Endothelial cell of umbilical vein (primary cell): Measurements from ENCODE around the gene CFHR3. TPM values are rescaled to one million over a fixed set of nuclear protein-coding genes. Genes with fewer than 3 reads are reported as not detected.

ENCODE experiments used
- Bru-seq: library from RNA; stranded (reverse); fragments of 400-500 nt; gene quantifications from one replicate; lab custom pipeline; 2021; lab: Mats Ljungman, UMichigan
- BruChase-seq, 2 experiments: library from RNA; stranded (reverse); fragments of 400-500 nt; gene quantifications; one replicate each; lab custom pipeline; 2021; lab: Mats Ljungman, UMichigan
- BruUV-seq: library from RNA; stranded (reverse); fragments of 400-500 nt; replicated peaks from 2 replicates; lab custom pipeline; 2021; lab: Mats Ljungman, UMichigan
- CTCF ChIA-PET: fragments of 300-600, 350-600 bp; sonication (Branson Sonifier 250); formaldehyde crosslinking; loops from one replicate; lab custom pipeline; 2021; ENCODE audit warnings: antibody characterized with exemption, inconsistent platforms; lab: Charles Lee
- POLR2A ChIA-PET: fragments of 300-600, 350-600 bp; sonication (Branson Sonifier 250); formaldehyde crosslinking; loops from one replicate; lab custom pipeline; 2021; ENCODE audit warnings: antibody characterized with exemption, inconsistent platforms; lab: Charles Lee
- DNase-seq: peaks from one replicate; pipeline ENCODE4 v3.0.0-alpha.2; 2011; ENCODE audit warnings: low read depth, low spot score
- FAIRE-seq: peaks from 2 replicates; lab custom pipeline; 2011; peaks lifted over from hg19 to GRCh38; lab: Jason Lieb, UNC
- H2AFZ ChIP-seq: 2 replicates; pipeline ENCODE4 v1.6.0; 2012; ENCODE audit warnings: low read depth, low read length, control low read depth, inconsistent platforms
- H3K27ac ChIP-seq: 2 replicates; pipeline ENCODE4 v1.5.1; 2011; ENCODE audit warnings: low read depth, mild to moderate bottlenecking, control low read depth, low read length, moderate library complexity; ENCODE audit not compliant: insufficient read depth
- H3K27me3 ChIP-seq, 2 experiments: 2 replicates each; pipeline versions ENCODE4 v1.6.0 to v1.6.1; 2011; ENCODE audit warnings: low read length in 2 of 2, mixed read lengths in 1 of 2; ENCODE audit not compliant: control insufficient read depth in 2 of 2, insufficient read depth in 2 of 2
- H3K36me3 ChIP-seq, 2 experiments: 2 replicates in 1 of 2; 3 replicates in 1 of 2; pipeline ENCODE4 v1.5.1; 2011; ENCODE audit warnings: low read length in 2 of 2, mild to moderate bottlenecking in 1 of 2, moderate library complexity in 1 of 2; ENCODE audit not compliant: control insufficient read depth in 2 of 2, insufficient read depth in 2 of 2; ENCODE audit errors: extremely low read depth in 1 of 2
- H3K4me1 ChIP-seq: 3 replicates; pipeline ENCODE4 v1.5.1; 2011; ENCODE audit warnings: mild to moderate bottlenecking, low read length; ENCODE audit not compliant: control insufficient read depth, insufficient read depth; ENCODE audit errors: extremely low read depth
- H3K4me2 ChIP-seq: 2 replicates; pipeline ENCODE4 v1.6.1; 2011; ENCODE audit warnings: low read length, control low read depth, mixed read lengths; ENCODE audit not compliant: insufficient read depth
- H3K4me3 ChIP-seq, 3 experiments: fragments of 200-600 bp in 1 of 3; sonication (generic), shearing (Covaris generic) in 1 of 3; replicated peaks in 1 of 3; 2 replicates each; pipeline ENCODE4 v1.5.1; 2011 to 2016; ENCODE audit warnings: control low read depth in 3 of 3, low read length in 3 of 3, mild to moderate bottlenecking in 2 of 3, inconsistent platforms in 1 of 3, low read depth in 1 of 3, moderate library complexity in 1 of 3; ENCODE audit not compliant: insufficient read depth in 1 of 3
- H3K79me2 ChIP-seq: 2 replicates; pipeline ENCODE4 v1.6.0; 2012; ENCODE audit warnings: low read length, inconsistent platforms; ENCODE audit not compliant: control insufficient read depth, insufficient read depth
- H3K9ac ChIP-seq: replicated peaks from 2 replicates; pipeline ENCODE3; 2011; ENCODE audit warnings: low read length, control low read depth; ENCODE audit not compliant: insufficient read depth; ENCODE audit errors: extremely low read depth
- H3K9me1 ChIP-seq: replicated peaks from 3 replicates; pipeline ENCODE4 v1.6.0; 2011; ENCODE audit warnings: mild to moderate bottlenecking, low read length; ENCODE audit not compliant: control insufficient read depth, insufficient read depth; ENCODE audit errors: extremely low read depth
- H3K9me3 ChIP-seq: replicated peaks from 2 replicates; pipeline ENCODE4 v1.5.1; 2012; ENCODE audit warnings: low read length, inconsistent platforms; ENCODE audit not compliant: control insufficient read depth, insufficient read depth
- H4K20me1 ChIP-seq: replicated peaks from 2 replicates; pipeline ENCODE3; 2011; ENCODE audit warnings: mild to moderate bottlenecking, low read length; ENCODE audit not compliant: control insufficient read depth, insufficient read depth; ENCODE audit errors: extremely low read depth
- EZH2 ChIP-seq: IDR thresholded peaks from 2 replicates; pipeline ENCODE4 v1.6.1; 2012; ENCODE audit warnings: borderline replicate concordance, low read depth, mild to moderate bottlenecking, moderate library complexity, low read length, inconsistent platforms; ENCODE audit not compliant: severe bottlenecking
- FOS ChIP-seq: IDR thresholded peaks from 2 replicates; pipeline ENCODE4 v1.6.1; 2011; ENCODE audit warnings: mild to moderate bottlenecking, low read length, moderate library complexity, borderline replicate concordance; ENCODE audit not compliant: insufficient read depth
- GATA2 ChIP-seq: IDR thresholded peaks from 2 replicates; pipeline ENCODE4 v1.7.0; 2011; ENCODE audit warnings: low read depth, mild to moderate bottlenecking, moderate library complexity, mixed read lengths, low read length; ENCODE audit not compliant: insufficient read length, insufficient read depth
- JUN ChIP-seq: IDR thresholded peaks from 2 replicates; pipeline ENCODE4 v1.6.1; 2011; ENCODE audit warnings: borderline replicate concordance, low read depth; ENCODE audit not compliant: insufficient read length, insufficient read depth
- MYC ChIP-seq: IDR thresholded peaks from one replicate; pipeline ENCODE4 v1.6.1; 2011; ENCODE audit warnings: mild to moderate bottlenecking, low read depth, low read length
- POLR2A ChIP-seq: IDR thresholded peaks from 2 replicates; pipeline ENCODE4 v1.6.1; 2012; ENCODE audit warnings: low read depth, mild to moderate bottlenecking, control low read depth, low read length
- POLR2AphosphoS5 ChIP-seq: IDR thresholded peaks from 2 replicates; pipeline ENCODE4 v1.6.1; 2012; ENCODE audit warnings: low read depth, mild to moderate bottlenecking, control low read depth, low read length, moderate library complexity; ENCODE audit not compliant: insufficient read depth
- dilution Hi-C: fragments of 300-500 bp; cut with MboI; formaldehyde crosslinking; loops from one replicate; pipeline ENCODE4 v1.15.0; 2019; ENCODE audit warnings: low sequenced_read_pairs; ENCODE audit not compliant: extremely low pct_ligation_motif_present
- intact Hi-C: fragments of 100-400 bp; cut with micrococcal nuclease; formaldehyde crosslinking; loops from one replicate; pipeline ENCODE4 v1.10.0; 2022
- long read RNA-seq: library from polyadenylated mRNA; stranded (forward); transcript quantifications from one replicate; pipeline ENCODE4 v2.0.0, GENCODE V29; 2021
- polyA minus RNA-seq, 3 experiments: library from RNA; depleted of rRNA, polyadenylated mRNA; stranded (reverse); fragments of >200 nt; gene quantifications; 1 replicate in 1 of 3; 2 replicates in 2 of 3; pipeline ENCODE4 v1.2.3, GENCODE V29; 2011
- polyA plus RNA-seq, 4 experiments: library from polyadenylated mRNA; depleted of rRNA in 3 of 4; stranded (reverse) in 3 of 4; unstranded in 1 of 4; fragments of >200 nt; gene quantifications; 2 replicates each; pipeline versions ENCODE4 v1.2.1 to v1.2.3, GENCODE V29; 2011 to 2012; ENCODE audit warnings: missing spikeins in 1 of 4
- total RNA-seq: library from RNA; stranded (reverse); gene quantifications from 2 replicates; pipeline ENCODE4 v1.2.3, GENCODE V29; 2021
- TF ChIP-seq, protein P1 (sequence below), 2 donors: IDR thresholded peaks; 1 replicate in 1 of 2; 2 replicates in 1 of 2; pipeline ENCODE4 v1.5.1; 2011; ENCODE audit warnings: low read length in 2 of 2, mild to moderate bottlenecking in 2 of 2, moderate library complexity in 2 of 2, control low read depth in 1 of 2, inconsistent platforms in 1 of 2, low read depth in 1 of 2; ENCODE audit not compliant: insufficient read depth in 1 of 2; ENCODE audit errors: extremely low read depth in 1 of 2
- TF ChIP-seq, protein P2 (sequence below): IDR thresholded peaks from 2 replicates; pipeline ENCODE4 v1.6.1; 2011; ENCODE audit not compliant: insufficient read depth, insufficient read length

CFHR3 gene
- total RNA-seq (not detected in 2 replicates), polyA plus RNA-seq (not detected in 2 replicates), polyA minus RNA-seq (not detected in 2 replicates), Bru-seq, nascent RNA (percentile 8 among the genes with signal in this experiment), BruChase-seq, experiment 1, labeled RNA remaining after a 6-hour chase (percentile 8 among the genes with signal in this experiment), BruChase-seq, experiment 2, labeled RNA remaining after a 2-hour chase (percentile 8 among the genes with signal in this experiment)
- not detected in 2 replicates for polyA plus RNA-seq (2011; cell fraction: cytosol; rRNA removed)
- 0.08 and 0.18 TPM in 2 replicates for polyA plus RNA-seq (2011; cell fraction: nucleus; rRNA removed)
- not detected in 2 replicates for polyA plus RNA-seq (2012)
- not detected for polyA minus RNA-seq (2011; cell fraction: cytosol; rRNA and poly(A)+ RNA removed)
- polyA minus RNA-seq (2011; cell fraction: nucleus; rRNA and poly(A)+ RNA removed) = not detected in 2 replicates
- long read RNA-seq = 0 reads

DNA sequence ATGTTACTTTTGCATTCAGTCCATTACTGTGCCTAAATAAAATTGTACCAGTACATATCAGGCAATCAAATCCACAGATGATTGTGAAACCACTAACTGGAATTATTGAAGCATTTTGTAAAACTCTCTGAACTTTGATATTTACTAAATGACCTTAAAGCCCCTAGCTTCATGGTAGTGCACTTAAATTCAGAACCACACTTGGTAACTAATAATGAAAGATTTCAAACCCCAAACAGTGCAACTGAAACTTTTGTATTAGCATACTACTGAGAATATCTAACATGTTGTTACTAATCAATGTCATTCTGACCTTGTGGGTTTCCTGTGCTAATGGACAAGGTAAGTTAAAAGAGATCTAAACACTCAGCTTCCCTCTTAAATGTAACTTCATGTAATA lies at the start of gene CFHR3:
Gene CFHR3 (plus strand): TSS at position 238 of the 400 bp plus-strand sequence. CDS start 47 bp downstream, at position 285.
- POLR2A ChIA-PET = no interaction called here
- H4K20me1 ChIP-seq = no peaks in the 10 kb centered on the region
- no peaks in the 10 kb centered on the region for H3K9me1 ChIP-seq
- intact Hi-C loops = no loop called here
- dilution Hi-C loops = no loop called here
- no peaks in the 10 kb centered on the region for H3K79me2 ChIP-seq
- CTCF ChIA-PET = no interaction called here
- no peak for DNase-seq
- H3K27ac ChIP-seq = no peak within 1 kb of the TSS
- no peaks in the 10 kb centered on the region for H3K4me1 ChIP-seq
- no peak within 1 kb of the TSS for H3K4me2 ChIP-seq
- no TSS peak for BruUV-seq
- TF ChIP-seq POLR2AphosphoS5 = no peak
- TF ChIP-seq JUN = no peak
- TF ChIP-seq EZH2 = no peak
- no peak for TF ChIP-seq GATA2
- TF ChIP-seq, protein P1, sequence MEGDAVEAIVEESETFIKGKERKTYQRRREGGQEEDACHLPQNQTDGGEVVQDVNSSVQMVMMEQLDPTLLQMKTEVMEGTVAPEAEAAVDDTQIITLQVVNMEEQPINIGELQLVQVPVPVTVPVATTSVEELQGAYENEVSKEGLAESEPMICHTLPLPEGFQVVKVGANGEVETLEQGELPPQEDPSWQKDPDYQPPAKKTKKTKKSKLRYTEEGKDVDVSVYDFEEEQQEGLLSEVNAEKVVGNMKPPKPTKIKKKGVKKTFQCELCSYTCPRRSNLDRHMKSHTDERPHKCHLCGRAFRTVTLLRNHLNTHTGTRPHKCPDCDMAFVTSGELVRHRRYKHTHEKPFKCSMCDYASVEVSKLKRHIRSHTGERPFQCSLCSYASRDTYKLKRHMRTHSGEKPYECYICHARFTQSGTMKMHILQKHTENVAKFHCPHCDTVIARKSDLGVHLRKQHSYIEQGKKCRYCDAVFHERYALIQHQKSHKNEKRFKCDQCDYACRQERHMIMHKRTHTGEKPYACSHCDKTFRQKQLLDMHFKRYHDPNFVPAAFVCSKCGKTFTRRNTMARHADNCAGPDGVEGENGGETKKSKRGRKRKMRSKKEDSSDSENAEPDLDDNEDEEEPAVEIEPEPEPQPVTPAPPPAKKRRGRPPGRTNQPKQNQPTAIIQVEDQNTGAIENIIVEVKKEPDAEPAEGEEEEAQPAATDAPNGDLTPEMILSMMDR (IDR thresholded peaks at IDR 0.05; ENCODE audit: extremely low read depth in 1 of 2, insufficient read depth in 1 of 2, low read depth in 1 of 2, low read length in 2 of 2) = no peak
- TF ChIP-seq, protein P2, sequence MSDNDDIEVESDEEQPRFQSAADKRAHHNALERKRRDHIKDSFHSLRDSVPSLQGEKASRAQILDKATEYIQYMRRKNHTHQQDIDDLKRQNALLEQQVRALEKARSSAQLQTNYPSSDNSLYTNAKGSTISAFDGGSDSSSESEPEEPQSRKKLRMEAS = no peak
- TF ChIP-seq POLR2A = no peak
- TF ChIP-seq FOS = no peak
- no peak for TF ChIP-seq MYC
- no peaks in the 10 kb centered on the region for H3K36me3 ChIP-seq
- no peak within 1 kb of the TSS for H3K4me3 ChIP-seq
- no peak within 1 kb of the TSS for H3K9ac ChIP-seq
- no peaks in the 10 kb centered on the region for H3K27me3 ChIP-seq
- FAIRE-seq = no peak
- no peaks in the 10 kb centered on the region for H3K9me3 ChIP-seq
- H2AFZ ChIP-seq = no peak within 1 kb of the TSS
